ENCODE data around the gene KIF13A. TPM values are rescaled to one million over a fixed set of nuclear protein-coding genes. Genes with fewer than 3 reads are reported as not detected.

The KIF13A gene
- total RNA-seq, 3 donors from 2014 or later: 45.6 to 85.9 (median 46.9) TPM

DNA sequence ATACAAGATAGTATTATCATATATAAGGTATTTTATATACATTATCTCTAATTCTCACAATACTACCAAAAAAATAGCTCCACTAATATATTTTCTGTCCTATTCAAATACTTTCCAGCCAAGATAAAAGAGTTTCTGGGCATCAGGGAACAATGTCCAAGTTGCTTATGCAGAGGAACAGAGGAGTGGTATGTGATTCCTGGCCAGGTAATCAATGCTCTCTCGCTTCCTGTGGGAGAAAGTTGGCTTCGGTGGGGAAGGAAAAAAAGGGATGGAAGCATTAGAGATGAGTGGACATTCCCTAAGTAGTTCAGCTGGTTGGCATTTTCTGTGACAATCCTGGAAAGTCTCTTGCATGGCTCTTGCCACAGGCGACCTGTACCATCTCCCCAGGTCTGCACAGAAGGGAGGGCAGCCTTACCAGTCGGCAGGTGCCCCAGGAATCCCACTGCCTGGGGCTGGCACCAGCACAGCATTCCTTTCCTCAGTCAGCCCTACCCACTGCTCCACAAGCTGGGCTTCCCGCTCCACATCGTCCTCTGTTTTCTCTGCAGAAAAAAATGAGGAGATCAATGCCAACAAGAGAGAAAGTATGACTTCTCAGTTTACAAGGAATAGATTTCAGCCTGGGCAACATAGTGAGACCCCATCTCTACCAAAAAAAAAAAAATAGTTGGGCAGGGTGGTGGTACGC lies 202.2 kb downstream of the KIF13A start:
- no peaks in the 10 kb centered on the region for H3K36me3 ChIP-seq (ENCODE audit: low read depth)
- H3K4me3 ChIP-seq: no peak overlapping the region
- intact Hi-C loops (cut with DNase I, micrococcal nuclease): no loop called here
- no peaks in the 10 kb centered on the region for H3K4me1 ChIP-seq (ENCODE audit: low read depth)
- ATAC-seq (no peak), DNase-seq (no peak)
- TF ChIP-seq, protein P1, sequence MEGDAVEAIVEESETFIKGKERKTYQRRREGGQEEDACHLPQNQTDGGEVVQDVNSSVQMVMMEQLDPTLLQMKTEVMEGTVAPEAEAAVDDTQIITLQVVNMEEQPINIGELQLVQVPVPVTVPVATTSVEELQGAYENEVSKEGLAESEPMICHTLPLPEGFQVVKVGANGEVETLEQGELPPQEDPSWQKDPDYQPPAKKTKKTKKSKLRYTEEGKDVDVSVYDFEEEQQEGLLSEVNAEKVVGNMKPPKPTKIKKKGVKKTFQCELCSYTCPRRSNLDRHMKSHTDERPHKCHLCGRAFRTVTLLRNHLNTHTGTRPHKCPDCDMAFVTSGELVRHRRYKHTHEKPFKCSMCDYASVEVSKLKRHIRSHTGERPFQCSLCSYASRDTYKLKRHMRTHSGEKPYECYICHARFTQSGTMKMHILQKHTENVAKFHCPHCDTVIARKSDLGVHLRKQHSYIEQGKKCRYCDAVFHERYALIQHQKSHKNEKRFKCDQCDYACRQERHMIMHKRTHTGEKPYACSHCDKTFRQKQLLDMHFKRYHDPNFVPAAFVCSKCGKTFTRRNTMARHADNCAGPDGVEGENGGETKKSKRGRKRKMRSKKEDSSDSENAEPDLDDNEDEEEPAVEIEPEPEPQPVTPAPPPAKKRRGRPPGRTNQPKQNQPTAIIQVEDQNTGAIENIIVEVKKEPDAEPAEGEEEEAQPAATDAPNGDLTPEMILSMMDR (IDR thresholded peaks at IDR 0.05): no peak
- H3K9me3 ChIP-seq: no peaks in the 10 kb centered on the region

GRCh38 chr6:17780061-17780460 lies 207.4 kb downstream of the KIF13A start:
- Histone ChIP-seq H3K4me1 (ENCODE audit: low read depth) (no peaks in the 10 kb centered on the region), H3K36me3 (ENCODE audit: low read depth) (peaks cover 6% of the 10 kb centered on the region), H3K4me3 (no peak overlapping the region), H3K9me3 (no peaks in the 10 kb centered on the region)
- TF ChIP-seq, protein P1 (IDR thresholded peaks at IDR 0.05): no peak
- no peak for DNase-seq
- intact Hi-C loops (cut with DNase I, micrococcal nuclease): no loop called here
- ATAC-seq: no peak

- ATAC-seq: no peak
Measured at GRCh38 chr6:17771609-17772008, 215.8 kb downstream of the KIF13A start.

GRCh38 chr6:17768881-17769280 lies 218.6 kb downstream of the KIF13A start:
- no peak for DNase-seq
- ATAC-seq: no peak
- intact Hi-C loops (cut with DNase I, micrococcal nuclease): no loop called here
- peaks cover 4% of the 10 kb centered on the region for H3K36me3 ChIP-seq (ENCODE audit: low read depth)
- no peaks in the 10 kb centered on the region for H3K9me3 ChIP-seq
- no peaks in the 10 kb centered on the region for H3K4me1 ChIP-seq (ENCODE audit: low read depth)
- H3K4me3 ChIP-seq: no peak overlapping the region
- TF ChIP-seq, protein P1 (IDR thresholded peaks at IDR 0.05): no peak

More at GRCh38 chr6:17771609-17772008, 215.8 kb downstream of the KIF13A start:
- Histone ChIP-seq H3K9me3 (no peaks in the 10 kb centered on the region), H3K4me3 (no peak overlapping the region), H3K4me1 (ENCODE audit: low read depth) (no peaks in the 10 kb centered on the region), H3K36me3 (ENCODE audit: low read depth) (peaks cover 8% of the 10 kb centered on the region)
- intact Hi-C loops (cut with DNase I, micrococcal nuclease): loop anchor here in 1 of 2 donors (5.0 kb wide), 1 partner anchor 104 kb away; no protein-coding TSS in a partner anchor
- TF ChIP-seq, protein P1 (IDR thresholded peaks at IDR 0.05): no peak
- DNase-seq: no peak

DNA sequence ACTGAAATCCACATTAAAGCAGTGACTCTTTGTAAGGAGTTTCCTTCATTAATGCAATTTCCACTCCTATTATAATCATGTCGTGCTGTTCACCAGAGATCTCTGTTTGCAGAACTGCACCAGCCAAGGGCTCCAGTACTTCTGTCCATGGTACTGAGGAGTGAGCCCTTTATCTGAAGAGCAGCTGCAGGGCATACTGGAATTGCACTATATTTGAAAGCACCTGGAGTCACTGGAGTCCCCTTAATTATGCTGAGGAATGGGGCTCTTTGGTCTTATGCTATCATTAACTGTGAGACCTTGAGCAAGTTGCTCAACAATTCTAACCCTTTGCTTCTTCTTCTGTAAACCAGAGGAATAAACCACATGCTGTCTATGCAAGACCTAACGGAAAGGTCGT lies 219.0 kb downstream of the KIF13A start:
- no peak for DNase-seq
- no peak for ATAC-seq
- intact Hi-C loops (cut with DNase I, micrococcal nuclease): no loop called here
- H3K36me3 ChIP-seq (ENCODE audit: low read depth): peaks cover 4% of the 10 kb centered on the region
- no peaks in the 10 kb centered on the region for H3K4me1 ChIP-seq (ENCODE audit: low read depth)
- H3K9me3 ChIP-seq: no peaks in the 10 kb centered on the region
- H3K4me3 ChIP-seq: no peak overlapping the region
- TF ChIP-seq, protein P1 (IDR thresholded peaks at IDR 0.05): no peak
